HG03280 (cell line): ENCODE data around the gene CAPN2.
"Not testable (repeated sequence)": the region's sequence is repeated elsewhere in the genome, so short reads cannot be mapped to it uniquely, and the experiment has no call there.

Source experiments
- ATAC-seq: cut with Tn5 transposase; IDR thresholded peaks from one replicate; pipeline ENCODE4 v1.9.1; 2021; ENCODE audit warnings: mild to moderate bottlenecking, moderate library complexity; ENCODE audit not compliant: unreplicated experiment

CAPN2 gene

GRCh38 chr1:223738465-223739365 lies 26.4 kb downstream of the CAPN2 start:
- ATAC-seq = no peak

- no peak for ATAC-seq
Observed at GRCh38 chr1:223739366-223740037, 27.2 kb downstream of the CAPN2 start.

- not testable (repeated sequence) for ATAC-seq
Observed at GRCh38 chr1:223740038-223740736, 27.8 kb downstream of the CAPN2 start.

- no peak for ATAC-seq
Observed at GRCh38 chr1:223741861-223742260, 29.5 kb downstream of the CAPN2 start.

GRCh38 chr1:223742856-223743517 lies 30.6 kb downstream of the CAPN2 start:
- no peak for ATAC-seq

GRCh38 chr1:223745731-223746130 lies 33.4 kb downstream of the CAPN2 start:
- ATAC-seq = no peak

GRCh38 chr1:223747838-223748335 lies 35.5 kb downstream of the CAPN2 start:
- peak; percentile 13 for ATAC-seq

GRCh38 chr1:223748405-223748772 lies 36.0 kb downstream of the CAPN2 start:
- ATAC-seq = peak; percentile 69

- peak; percentile 67 for ATAC-seq
Observed at GRCh38 chr1:223748773-223749733, 36.7 kb downstream of the CAPN2 start.

- ATAC-seq = no peak
Observed at GRCh38 chr1:223750730-223751570, 38.6 kb downstream of the CAPN2 start.

- no peak for ATAC-seq
Observed at GRCh38 chr1:223751696-223752095, 39.4 kb downstream of the CAPN2 start.

- ATAC-seq = no peak
Observed at GRCh38 chr1:223752721-223753515, 40.6 kb downstream of the CAPN2 start.

- ATAC-seq = no peak
Observed at GRCh38 chr1:223754681-223755431, 42.5 kb downstream of the CAPN2 start.

GRCh38 chr1:223755432-223755792 lies 43.1 kb downstream of the CAPN2 start:
- ATAC-seq = no peak

GRCh38 chr1:223755992-223756775 lies 43.8 kb downstream of the CAPN2 start:
- no peak for ATAC-seq
